GM12874 (cell line): ENCODE measurements around the gene ZNF397.

Experiments
- CTCF ChIP-seq: IDR thresholded peaks from 2 replicates; pipeline ENCODE4 v1.5.1; 2011; ENCODE audit warnings: low read depth, mild to moderate bottlenecking, control low read depth, low read length, moderate library complexity; ENCODE audit not compliant: insufficient read depth

The ZNF397 gene

DNA sequence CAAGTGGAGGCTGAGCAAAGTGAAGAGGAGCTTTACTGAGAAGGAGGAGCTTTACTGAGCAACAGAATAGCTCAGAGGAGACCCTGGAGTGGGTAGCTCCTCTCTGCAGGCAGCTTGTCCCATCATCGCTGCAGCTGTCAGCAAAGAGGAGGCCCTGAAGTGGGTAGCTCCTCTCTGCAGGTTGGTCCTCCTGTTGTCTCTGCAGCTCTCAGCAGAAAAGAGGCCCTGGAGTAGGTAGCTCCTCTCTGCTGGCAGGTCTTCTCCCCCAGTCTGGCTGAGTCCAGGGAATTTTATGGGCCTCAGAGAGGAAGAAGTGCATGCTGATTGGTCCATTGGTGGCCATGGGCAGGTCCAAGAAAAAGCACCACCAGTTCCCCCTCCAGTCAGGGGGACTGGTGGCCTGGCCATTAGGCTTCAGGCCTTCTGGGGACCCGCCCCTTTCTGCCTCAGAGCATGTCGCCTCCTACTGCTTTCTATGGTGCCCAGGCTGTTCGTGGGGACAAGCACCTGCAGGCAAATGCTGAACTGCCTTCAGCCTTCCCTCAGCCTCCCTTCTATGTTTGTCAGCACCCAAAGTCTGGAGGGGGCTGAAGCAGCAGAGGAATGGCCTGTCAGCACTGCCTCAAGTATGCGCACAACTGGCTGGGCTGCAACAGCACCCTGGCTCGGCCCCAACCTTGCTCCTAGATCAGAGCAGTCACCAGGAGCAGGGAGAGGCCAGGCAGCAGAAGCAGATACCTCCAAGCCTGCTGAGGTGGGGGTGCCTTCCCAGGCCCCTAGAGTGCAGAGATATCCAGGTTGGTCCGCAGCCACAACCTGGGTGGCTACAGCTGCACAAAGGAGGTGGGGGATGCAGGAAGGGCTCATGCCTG lies 43.3 kb downstream of the ZNF397 start:
- TF ChIP-seq CTCF = no peak

GRCh38 chr18:35284841-35285240 lies 44.0 kb downstream of the ZNF397 start:
- TF ChIP-seq CTCF = no peak

GRCh38 chr18:35289293-35289692 lies 48.5 kb downstream of the ZNF397 start:
- TF ChIP-seq CTCF = no peak

GRCh38 chr18:35289727-35290093 lies 48.9 kb downstream of the ZNF397 start:
- no peak for TF ChIP-seq CTCF

DNA sequence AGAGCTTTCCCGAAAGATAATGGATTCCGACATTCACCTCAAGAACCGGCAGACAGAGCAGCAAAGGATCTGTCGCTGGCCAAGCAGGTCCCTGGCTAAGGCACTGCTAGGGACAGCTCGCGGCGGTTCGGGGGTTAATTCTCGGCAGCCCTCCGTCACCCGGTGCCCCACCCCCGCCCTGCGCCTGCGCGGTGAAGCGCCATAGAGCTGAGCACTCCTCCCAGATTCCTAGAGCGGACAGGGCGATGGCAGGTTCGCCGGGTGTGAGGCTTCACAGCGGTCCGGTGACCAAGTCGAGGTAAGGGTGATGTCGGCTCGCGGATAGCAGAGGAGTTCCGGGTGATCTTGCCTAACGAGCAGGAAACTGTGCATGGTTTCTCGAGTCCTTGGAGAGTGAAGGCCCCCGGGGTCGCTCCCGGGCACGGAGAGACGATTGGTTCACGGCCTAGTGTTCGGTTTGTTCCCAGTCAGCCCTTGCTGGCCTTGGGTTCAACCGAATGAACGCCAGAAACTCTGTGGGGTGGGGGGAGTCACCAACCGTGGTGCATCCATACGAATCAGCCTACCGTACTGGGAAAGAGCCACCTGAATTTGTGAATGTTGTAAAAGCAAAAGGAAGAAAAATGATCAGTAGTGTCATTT lies 49.4 kb downstream of the ZNF397 start, which contains the start of gene ZSCAN30:
Gene ZSCAN30, minus strand, starts transcription at position 136 of the 642 bp plus-strand sequence. CDS start 25,877 bp downstream, outside the sequence.
- no peak for TF ChIP-seq CTCF

DNA sequence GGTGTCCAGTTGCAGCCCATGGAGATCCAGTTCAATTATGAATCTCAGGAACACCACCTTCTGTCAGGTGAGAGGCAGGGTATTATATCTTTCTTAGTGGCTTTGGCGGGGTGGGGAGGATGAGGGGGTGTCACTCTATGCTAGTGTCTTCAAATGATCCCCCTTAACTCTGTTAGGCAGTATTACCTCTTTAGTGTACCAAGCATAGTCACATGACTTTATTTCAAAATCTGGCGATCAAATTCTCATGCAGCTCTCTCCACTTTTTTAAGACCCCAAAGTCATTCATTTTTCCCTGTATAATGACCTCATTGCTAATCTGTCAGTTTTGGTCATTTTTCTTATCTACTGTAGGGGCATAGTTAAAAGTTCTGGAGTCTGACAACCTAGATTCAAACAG lies 50.3 kb downstream of the ZNF397 start:
- no peak for TF ChIP-seq CTCF

GRCh38 chr18:35296060-35296459 lies 55.2 kb downstream of the ZNF397 start:
- TF ChIP-seq CTCF = no peak
